HG03521 (cell line): ENCODE results near the gene RGMA.
"Not testable (repeated sequence)": the region's sequence is repeated elsewhere in the genome, so short reads cannot be mapped to it uniquely, and the experiment has no call there.

ENCODE experiments used
- ATAC-seq: cut with Tn5 transposase; IDR thresholded peaks from one replicate; pipeline ENCODE4 v1.9.1; 2021; ENCODE audit warnings: mild to moderate bottlenecking, moderate library complexity; ENCODE audit not compliant: unreplicated experiment

RGMA gene

DNA sequence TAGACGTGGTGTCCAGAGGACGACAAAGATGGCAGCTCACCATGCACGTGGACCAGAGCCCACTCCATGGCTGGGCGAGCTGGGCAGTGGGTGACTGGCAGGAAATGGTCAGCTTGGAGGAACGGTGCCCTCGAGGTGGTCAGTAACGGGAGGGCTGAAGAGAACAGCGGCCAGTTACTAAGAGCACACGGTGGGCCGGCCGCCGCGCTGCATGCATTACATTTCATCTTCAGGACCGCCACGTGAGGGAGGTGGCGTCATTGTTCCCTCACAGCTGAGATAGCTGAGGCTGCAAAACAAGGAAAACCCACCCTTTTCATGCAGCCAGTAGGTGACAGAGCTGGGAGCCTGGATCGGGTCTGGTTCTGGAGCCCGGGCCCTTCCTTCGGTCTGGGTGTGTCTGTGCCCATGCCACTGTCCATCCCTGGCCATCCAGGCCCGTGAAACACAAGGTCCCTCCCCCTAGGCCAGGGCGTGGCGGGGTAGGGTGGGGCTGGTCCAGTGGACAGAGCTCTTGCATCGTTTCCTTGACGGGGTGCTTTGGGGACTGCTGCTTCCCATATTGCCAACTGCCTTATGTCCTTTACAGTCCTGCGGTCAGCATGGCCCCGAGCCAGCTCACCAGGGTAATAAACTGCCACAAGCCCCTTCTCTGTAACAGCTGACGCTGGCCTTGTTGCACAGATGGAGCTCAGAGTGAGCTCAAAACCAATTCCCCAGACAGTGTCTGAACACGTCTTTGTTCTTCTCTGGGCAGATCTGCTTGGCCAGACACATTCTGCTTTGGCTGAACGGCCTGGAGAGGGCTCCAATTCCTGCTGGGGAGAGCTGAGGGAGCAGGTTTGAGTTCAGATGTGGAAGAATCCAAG lies 51.8 kb downstream of the RGMA start:
- no peak for ATAC-seq

DNA sequence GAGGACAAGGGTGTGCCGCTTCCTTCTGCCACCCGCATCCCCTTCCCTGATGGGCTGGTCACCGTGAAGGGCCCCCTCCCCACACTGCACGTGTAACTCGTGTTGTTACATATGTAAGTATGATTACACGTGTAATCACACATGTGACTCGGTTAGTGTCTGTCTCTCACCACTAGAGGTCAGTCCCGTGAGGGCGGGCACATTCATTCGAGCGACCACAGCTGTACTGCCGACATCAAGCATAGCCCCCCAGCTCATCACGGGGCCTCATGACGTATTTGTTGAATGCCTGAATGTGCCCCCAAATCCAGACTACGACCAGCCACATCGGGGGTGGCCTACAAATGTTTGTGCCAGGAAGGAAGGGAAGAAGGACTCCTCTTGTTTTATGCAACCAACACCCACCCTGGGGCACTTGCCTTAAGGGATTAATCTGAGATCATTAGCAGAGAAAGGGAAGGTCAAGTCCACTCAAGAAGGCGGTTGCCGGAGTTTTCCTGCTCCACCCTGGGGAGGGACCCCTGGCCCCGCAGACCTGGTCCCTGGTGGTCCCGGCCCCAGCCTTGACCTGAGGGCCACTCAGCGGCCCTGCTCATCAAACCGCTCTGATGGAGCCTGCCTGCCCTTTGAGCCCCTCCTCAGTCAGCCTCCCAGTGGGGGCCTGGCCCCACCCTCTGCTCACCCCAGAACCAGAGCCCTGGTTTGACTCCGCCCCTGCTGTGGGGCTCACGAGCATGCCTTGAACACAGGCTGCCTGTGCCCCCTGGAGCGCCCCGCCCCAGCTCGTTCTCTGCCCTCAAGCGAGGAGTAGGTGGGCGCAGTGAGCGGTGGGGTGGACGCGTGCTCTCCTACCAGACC lies 52.8 kb downstream of the RGMA start:
- peak; percentile 69 for ATAC-seq

- no peak for ATAC-seq
These were observed 53.7 kb downstream of the RGMA start for GRCh38 chr15:93035092-93035915.

DNA sequence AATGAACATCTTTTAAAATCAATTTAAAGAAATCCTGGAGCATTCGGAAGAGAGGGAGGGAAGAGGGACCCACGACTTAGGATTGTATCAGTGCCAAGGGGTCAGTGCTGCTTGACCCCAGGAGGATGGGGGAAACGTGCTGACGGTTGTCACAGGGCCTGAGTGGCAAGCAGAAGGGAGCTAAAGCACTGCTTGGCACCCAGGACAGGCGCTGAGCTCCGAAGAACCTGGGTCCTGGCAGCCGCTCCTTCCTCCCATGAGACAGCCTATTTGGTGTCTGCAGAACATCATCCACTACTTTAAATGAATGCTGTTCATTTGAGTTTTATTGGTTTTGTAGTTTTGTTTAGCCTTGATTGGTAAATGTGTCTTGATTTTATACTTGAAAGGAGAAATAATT lies 54.5 kb downstream of the RGMA start:
- no peak for ATAC-seq

- ATAC-seq: no peak
These were observed 55.5 kb downstream of the RGMA start for GRCh38 chr15:93033434-93034045.

DNA sequence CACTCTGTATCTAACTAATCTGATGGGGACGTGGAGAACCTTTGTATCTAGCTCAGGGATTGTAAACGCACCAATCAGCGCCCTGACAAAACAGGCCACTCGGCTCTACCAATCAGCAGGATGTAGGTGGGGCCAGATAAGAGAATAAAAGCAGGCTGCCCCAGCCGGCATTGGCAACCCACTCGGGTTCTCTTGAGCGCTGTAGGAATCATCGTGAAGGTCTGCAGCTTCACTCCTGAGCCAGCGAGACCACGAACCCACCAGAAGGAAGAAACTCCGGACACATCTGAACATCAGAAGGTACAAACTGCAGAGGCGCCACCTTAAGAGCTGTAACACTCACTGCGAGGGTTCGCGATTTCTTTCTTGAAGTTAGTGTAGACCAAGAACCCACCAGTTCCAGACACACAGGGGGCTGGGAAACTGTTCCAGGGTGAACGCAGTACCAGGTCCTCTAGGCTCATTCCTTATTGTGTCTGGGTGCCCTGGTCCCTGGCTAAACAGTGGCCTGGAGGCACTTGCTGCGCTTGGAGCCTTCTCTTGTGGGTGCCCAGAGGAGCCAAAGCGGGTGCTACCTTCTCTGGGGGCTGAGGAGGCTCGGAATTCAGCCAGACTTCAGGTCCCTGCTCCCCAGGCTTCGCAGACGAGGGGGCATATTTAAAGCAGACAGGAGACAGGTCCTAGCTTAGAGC lies 56.4 kb downstream of the RGMA start:
- not testable (repeated sequence) for ATAC-seq

- ATAC-seq: not testable (repeated sequence)
These were observed 57.2 kb downstream of the RGMA start for GRCh38 chr15:93031557-93032384.

GRCh38 chr15:93031103-93031464 lies 57.9 kb downstream of the RGMA start:
- ATAC-seq: no peak

- ATAC-seq: peak; percentile 78
These were observed 58.4 kb downstream of the RGMA start for GRCh38 chr15:93030430-93031102.

GRCh38 chr15:93029836-93030429 lies 59.1 kb downstream of the RGMA start:
- ATAC-seq: no peak

DNA sequence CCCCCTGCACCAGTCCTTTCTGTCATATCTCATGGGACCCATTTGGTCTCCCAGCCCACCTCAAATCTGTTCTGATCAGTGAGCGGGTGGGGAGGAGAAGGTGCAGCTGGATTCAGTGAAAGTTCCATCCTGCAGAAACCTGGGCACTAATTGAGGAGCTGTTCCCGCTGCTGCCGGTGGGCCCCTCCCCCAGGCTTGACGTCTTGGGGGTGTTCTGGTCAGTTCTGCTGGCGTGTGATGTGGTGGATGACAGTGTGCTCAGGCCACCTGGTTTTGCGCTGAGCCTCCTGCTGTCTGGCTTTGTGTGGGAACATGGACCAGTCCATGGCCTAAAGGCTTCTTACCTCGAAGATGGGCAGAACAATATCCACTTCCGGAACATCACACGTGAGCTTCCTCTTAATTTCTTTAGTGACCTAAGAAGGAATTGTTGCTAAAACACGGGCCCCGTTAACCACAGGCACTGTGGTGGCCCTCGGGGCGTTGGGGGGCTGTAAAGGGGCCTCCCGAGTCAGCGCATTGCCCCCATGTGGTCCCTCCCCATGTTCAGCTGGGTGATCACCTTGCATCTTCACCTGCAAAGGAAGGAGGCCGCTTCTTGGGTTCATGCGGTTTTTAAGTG lies 59.7 kb downstream of the RGMA start:
- no peak for ATAC-seq

- ATAC-seq: no peak
These were observed 60.3 kb downstream of the RGMA start for GRCh38 chr15:93028632-93029213.

- ATAC-seq: no peak
These were observed 60.8 kb downstream of the RGMA start for GRCh38 chr15:93028111-93028631.

GRCh38 chr15:93027413-93027812 lies 61.6 kb downstream of the RGMA start:
- ATAC-seq: no peak

- no peak for ATAC-seq
These were observed 62.6 kb downstream of the RGMA start for GRCh38 chr15:93026380-93026817.

DNA sequence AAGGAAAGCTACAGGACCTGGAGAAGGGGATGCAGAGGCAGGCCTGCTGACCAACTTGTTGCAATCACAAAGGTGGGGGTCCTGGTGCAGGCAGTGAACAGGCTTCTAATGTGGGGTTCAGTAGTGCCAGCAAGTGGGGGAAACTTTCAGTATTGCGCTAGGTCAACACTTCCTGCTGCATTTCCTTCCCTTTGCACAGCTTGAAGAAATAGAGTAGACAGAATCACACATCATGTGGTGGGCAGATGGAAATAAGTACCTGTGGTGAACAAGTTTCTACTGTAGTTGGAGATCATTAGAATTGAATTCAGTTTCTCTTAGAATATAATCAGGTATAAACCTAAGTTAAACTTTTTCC lies 63.4 kb downstream of the RGMA start:
- no peak for ATAC-seq
